Uterus (tissue), 2 donors: ENCODE data around the gene CAMK2G.

Experiments
- CTCF ChIP-seq, 4 experiments: fragments of 200-600 bp in 2 of 4; fragments of 450-650 bp in 2 of 4; sonication (generic) in 2 of 4; IDR thresholded peaks; one replicate each; pipeline ENCODE4 v1.5.1; 2016 to 2019; ENCODE audit warnings: antibody characterized with exemption in 4 of 4, mild to moderate bottlenecking in 2 of 4, moderate library complexity in 1 of 4
- POLR2A ChIP-seq, 2 donors: fragments of 450-650 bp; IDR thresholded peaks; one replicate each; pipeline ENCODE4 v1.6.1; 2016; ENCODE audit warnings: antibody characterized with exemption in 2 of 2, mild to moderate bottlenecking in 1 of 2, moderate library complexity in 1 of 2

DNA sequence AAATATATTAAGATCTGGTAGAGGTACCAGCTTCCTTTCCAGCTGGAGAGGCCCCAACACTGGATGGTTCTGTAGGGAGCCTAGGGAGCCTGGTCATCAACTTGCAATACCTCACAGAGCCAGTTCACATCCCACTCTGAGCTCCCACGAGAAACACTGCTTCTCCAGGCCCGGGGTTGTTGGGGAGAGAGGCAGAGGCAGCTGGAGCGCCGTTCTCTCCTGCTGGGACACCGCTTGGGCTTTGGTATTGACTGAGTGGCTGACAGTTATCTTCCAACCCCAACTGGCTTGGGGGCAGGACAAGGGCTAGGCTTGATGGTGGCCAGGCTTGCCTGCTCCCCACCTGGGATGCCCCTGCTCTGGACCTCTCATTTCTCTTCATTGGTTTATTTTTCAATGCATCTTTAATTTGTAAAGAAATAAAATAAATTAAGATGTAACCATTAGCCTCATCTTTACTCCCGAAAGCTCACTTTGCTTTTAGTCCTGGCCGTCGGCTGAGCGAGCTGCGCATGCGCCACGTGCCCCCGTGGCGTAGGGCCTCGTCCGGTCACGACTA is 102.6 kb downstream of the CAMK2G start:
- TF ChIP-seq CTCF (IDR thresholded peaks at IDR 0.05) = no peak
- TF ChIP-seq POLR2A (IDR thresholded peaks at IDR 0.05) = no peak
